GM10266 (cell line): ENCODE results near the gene MLLT3.

Experiments used
- DNase-seq: peaks from one replicate; pipeline ENCODE4 v3.0.0; 2012; ENCODE audit errors: extremely low spot score
- CTCF ChIP-seq: IDR thresholded peaks from 2 replicates; pipeline ENCODE4 v1.5.1; 2012; ENCODE audit warnings: mild to moderate bottlenecking, low read depth; ENCODE audit not compliant: control insufficient read depth, insufficient read depth; ENCODE audit errors: missing control alignments

MLLT3 gene

GRCh38 chr9:20480249-20480648 is 142.1 kb downstream of the MLLT3 start:
- no peak for DNase-seq
- no peak for TF ChIP-seq CTCF

- TF ChIP-seq CTCF, result no peak
- DNase-seq, result peak; percentile 28
Measured at GRCh38 chr9:20479419-20480155, 142.7 kb downstream of the MLLT3 start.

GRCh38 chr9:20478786-20479185 is 143.5 kb downstream of the MLLT3 start:
- DNase-seq, result no peak

GRCh38 chr9:20477940-20478620 is 144.2 kb downstream of the MLLT3 start:
- no peak for DNase-seq
- TF ChIP-seq CTCF, result no peak

More at GRCh38 chr9:20478786-20479185, 143.5 kb downstream of the MLLT3 start:
- peak; percentile 14 for TF ChIP-seq CTCF

GRCh38 chr9:20476912-20477521 is 145.3 kb downstream of the MLLT3 start:
- DNase-seq, result no peak
- no peak for TF ChIP-seq CTCF

- DNase-seq, result no peak
- TF ChIP-seq CTCF, result no peak
Measured at GRCh38 chr9:20474496-20474895, 147.8 kb downstream of the MLLT3 start.

- DNase-seq, result no peak
- TF ChIP-seq CTCF, result no peak
Measured at GRCh38 chr9:20473515-20474013, 148.7 kb downstream of the MLLT3 start.
